ENCODE results near the gene TRPM3.

The TRPM3 gene

DNA sequence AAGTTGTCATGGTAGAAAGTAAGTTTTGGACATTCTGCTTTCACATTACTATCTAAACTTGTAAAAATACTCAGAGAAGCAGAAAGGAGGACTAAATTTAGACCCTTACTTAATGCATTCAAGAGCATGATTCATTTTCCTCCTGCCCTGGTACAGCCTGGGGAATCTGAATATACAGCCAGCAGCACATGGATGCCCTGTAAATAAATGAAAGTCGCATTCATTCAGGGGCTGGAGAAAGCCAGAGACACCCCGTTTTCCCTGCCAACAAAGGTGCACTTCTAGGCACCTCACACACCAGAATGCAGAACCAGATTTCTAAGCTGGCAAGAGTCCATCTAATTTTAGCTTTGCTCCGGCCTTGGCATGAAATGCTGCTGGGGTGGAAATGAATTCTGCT lies 534.2 kb downstream of the TRPM3 start:
- H3K36me3 Mint-ChIP-seq (ENCODE audit: low read depth), result no peaks in the 10 kb centered on the region
- TF ChIP-seq, protein P1, sequence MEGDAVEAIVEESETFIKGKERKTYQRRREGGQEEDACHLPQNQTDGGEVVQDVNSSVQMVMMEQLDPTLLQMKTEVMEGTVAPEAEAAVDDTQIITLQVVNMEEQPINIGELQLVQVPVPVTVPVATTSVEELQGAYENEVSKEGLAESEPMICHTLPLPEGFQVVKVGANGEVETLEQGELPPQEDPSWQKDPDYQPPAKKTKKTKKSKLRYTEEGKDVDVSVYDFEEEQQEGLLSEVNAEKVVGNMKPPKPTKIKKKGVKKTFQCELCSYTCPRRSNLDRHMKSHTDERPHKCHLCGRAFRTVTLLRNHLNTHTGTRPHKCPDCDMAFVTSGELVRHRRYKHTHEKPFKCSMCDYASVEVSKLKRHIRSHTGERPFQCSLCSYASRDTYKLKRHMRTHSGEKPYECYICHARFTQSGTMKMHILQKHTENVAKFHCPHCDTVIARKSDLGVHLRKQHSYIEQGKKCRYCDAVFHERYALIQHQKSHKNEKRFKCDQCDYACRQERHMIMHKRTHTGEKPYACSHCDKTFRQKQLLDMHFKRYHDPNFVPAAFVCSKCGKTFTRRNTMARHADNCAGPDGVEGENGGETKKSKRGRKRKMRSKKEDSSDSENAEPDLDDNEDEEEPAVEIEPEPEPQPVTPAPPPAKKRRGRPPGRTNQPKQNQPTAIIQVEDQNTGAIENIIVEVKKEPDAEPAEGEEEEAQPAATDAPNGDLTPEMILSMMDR (IDR thresholded peaks at IDR 0.05; ENCODE audit: unreplicated experiment in 3 of 3), result no peak
- H3K4me3 Mint-ChIP-seq, result no peak overlapping the region
- peaks cover 23% of the 10 kb centered on the region for H3K4me1 Mint-ChIP-seq
- no peaks in the 10 kb centered on the region for H3K27me3 Mint-ChIP-seq (ENCODE audit: low read depth)
- no peaks in the 10 kb centered on the region for H3K9me3 Mint-ChIP-seq
- H3K27ac Mint-ChIP-seq, result no peak overlapping the region

DNA sequence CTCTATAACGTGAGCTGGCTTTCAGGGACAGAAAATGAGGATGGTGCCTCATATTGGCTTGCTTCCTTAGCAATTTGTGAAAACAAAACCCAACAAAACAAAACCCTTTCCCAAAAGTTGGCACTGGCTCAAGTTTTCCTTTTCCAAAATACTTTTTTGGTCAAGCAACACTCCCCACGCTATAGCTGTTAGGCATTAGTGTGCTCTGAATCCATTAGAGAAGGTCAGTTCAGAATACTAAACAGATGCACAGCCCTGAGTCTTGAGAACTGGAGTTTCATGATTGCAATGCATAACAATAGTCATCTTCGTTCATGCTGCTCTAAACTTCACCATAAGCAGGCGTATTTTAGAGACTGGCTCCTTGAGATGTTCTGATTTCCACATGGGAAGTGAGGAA lies 534.9 kb downstream of the TRPM3 start:
- Mint-ChIP-seq H3K9me3 (no peaks in the 10 kb centered on the region), H3K4me1 (peaks cover 23% of the 10 kb centered on the region), H3K4me3 (no peak overlapping the region), H3K27me3 (ENCODE audit: low read depth) (no peaks in the 10 kb centered on the region), H3K36me3 (ENCODE audit: low read depth) (no peaks in the 10 kb centered on the region), H3K27ac (no peak overlapping the region)
- TF ChIP-seq, protein P1 (IDR thresholded peaks at IDR 0.05; ENCODE audit: unreplicated experiment in 3 of 3), result no peak

DNA sequence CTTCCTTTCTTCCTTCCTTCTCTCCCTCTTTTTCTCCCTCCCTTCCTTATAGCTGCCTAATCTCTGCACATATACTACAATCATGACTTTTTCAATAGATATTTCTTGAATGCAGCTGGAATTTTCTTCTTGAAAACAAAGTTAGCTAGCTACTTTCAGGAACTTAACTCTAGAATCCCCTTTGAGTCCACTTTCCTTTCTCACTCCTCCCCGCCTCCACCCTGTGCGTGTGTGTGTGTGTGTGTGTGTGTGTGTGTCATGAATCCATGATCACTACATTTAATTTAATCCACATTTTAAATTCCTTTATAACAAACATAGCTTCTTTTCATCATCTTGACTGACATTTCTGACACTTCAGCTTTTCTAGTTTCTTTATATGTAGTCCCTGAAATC lies 539.5 kb downstream of the TRPM3 start:
- no peaks in the 10 kb centered on the region for H3K9me3 Mint-ChIP-seq
- TF ChIP-seq, protein P1 (IDR thresholded peaks at IDR 0.05; ENCODE audit: unreplicated experiment in 3 of 3), result no peak
- H3K36me3 Mint-ChIP-seq (ENCODE audit: low read depth), result no peaks in the 10 kb centered on the region
- H3K27ac Mint-ChIP-seq, result no peak overlapping the region
- H3K27me3 Mint-ChIP-seq (ENCODE audit: low read depth), result no peaks in the 10 kb centered on the region
- peaks cover 5% of the 10 kb centered on the region for H3K4me1 Mint-ChIP-seq
- H3K4me3 Mint-ChIP-seq, result no peak overlapping the region

DNA sequence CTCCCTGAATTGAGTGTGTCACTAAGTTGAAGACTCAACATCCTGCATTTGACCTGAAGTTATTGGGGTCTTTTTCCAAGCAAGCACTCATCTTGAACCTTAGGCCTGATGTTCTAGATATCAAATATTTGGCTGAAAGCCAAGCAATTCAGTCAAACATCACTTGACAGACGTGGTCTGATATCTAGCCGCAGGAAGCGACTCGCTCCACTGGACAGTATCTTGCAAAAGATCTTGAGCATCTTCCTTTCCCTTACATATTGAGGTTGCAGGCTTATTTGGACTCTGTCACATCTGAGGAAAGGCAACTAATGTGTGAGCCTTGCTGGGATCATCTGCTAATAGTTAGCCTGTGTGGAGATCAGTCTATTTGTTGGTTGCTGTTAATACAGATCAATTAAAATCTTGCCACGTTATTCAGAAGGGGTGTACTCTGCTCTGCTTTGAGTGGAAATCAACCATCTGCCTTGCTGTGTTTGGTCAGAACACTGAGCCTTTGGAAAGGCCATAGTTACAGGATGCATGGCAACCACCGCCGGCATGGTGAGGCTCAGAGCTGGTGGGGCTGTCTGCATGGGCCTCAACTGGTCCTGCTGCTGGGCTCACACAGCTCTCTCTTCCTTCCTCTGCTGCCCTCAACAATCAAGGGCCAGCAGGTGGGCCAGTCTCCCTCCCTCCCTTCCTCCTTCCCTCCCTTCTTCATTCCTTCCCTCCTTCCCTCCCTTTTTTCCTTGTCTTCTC lies 540.0 kb downstream of the TRPM3 start:
- Mint-ChIP-seq H3K4me1 (peaks cover under 1% of the 10 kb centered on the region), H3K36me3 (ENCODE audit: low read depth) (no peaks in the 10 kb centered on the region), H3K27me3 (ENCODE audit: low read depth) (no peaks in the 10 kb centered on the region), H3K9me3 (no peaks in the 10 kb centered on the region), H3K4me3 (no peak overlapping the region), H3K27ac (no peak overlapping the region)
- TF ChIP-seq, protein P1 (IDR thresholded peaks at IDR 0.05; ENCODE audit: unreplicated experiment in 3 of 3), result no peak

DNA sequence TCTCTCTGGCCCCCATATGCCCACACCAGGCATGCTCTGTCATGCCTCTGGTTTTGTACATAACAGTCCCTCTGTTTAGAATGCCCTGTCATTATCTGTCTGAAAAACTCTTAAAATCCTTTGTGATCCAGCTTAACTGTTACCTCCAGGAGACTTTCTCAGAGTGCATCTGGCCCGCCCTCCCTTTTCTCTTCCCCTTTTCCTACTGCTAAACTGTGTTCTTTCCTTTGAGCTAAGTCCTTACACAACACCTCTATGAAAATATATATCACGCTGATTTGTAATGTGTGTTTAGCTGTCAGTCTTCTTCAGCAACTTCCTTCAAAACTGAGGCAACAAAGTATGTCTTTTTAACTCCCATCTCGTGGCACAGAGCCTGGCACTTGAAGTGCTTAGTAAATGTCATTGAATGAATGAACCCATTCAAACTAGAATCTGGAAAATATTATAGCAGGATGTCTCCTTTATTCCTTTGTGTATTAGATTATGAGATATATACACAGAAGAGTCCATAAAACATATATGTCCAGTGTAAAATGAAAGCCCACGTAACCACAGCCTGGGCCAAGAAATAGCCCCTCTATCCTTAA lies 540.7 kb downstream of the TRPM3 start:
- no peak overlapping the region for H3K27ac Mint-ChIP-seq

More for the DNA sequence above, 540.7 kb downstream of the TRPM3 start:
- TF ChIP-seq, protein P1 (IDR thresholded peaks at IDR 0.05; ENCODE audit: unreplicated experiment in 3 of 3), result no peak
- Mint-ChIP-seq H3K36me3 (ENCODE audit: low read depth) (no peaks in the 10 kb centered on the region), H3K4me1 (no peaks in the 10 kb centered on the region), H3K9me3 (no peaks in the 10 kb centered on the region), H3K4me3 (no peak overlapping the region), H3K27me3 (ENCODE audit: low read depth) (no peaks in the 10 kb centered on the region)

Data from nephron (organoid).